Activated naive CD8-positive, alpha-beta T cell treated with anti-CD3 and anti-CD28 coated beads, Interleukin-2, amount 50 U/mL, for 16 hours (primary cell): Measurements from ENCODE around the gene PDRG1.
"Not testable (repeated sequence)": the region's sequence is repeated elsewhere in the genome, so short reads cannot be mapped to it uniquely, and the experiment has no call there.

Experiments
- DNase-seq: peaks from one replicate; pipeline ENCODE4 v3.0.0-alpha.2; 2020; ENCODE audit warnings: low read depth, low spot score

Gene PDRG1

DNA sequence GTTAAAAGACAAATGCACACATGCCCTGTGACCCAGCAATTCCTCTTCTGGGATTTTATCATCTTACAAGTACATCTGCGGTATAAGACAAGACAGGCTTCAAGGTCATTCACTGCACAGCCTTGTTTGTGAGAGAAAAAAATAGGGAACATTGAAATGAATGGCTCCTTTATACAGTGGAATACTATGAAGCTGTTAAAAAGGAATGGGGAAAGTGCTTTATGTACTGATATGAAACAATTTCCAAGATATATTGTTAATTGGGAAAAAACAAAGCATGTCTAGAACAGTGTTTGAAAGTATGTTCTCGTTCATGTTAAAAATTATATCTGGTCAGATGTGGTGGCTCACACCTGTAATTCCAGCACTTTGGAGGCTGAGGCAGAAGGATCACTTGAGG is 25.4 kb downstream of the PDRG1 start:
- no peak for DNase-seq

DNA sequence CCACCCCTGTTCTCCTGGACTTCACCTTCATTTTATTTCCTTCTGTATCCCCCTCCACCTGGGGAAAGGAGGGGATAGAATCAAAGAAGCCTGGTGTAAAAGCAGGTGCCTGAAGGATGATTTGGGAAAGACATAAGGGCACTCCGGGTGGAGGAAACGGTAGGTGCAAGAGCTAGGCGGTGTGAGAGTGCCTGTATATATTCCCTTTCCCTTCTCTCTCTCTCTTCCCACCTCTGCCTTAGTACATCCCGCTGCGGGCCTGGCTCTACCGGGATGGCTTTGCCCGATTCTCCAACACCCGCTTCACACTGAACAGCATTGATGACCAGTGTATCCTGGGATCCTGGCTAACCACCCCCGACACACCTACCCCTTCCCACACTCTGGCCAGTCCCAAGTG is 26.2 kb downstream of the PDRG1 start:
- no peak for DNase-seq

DNA sequence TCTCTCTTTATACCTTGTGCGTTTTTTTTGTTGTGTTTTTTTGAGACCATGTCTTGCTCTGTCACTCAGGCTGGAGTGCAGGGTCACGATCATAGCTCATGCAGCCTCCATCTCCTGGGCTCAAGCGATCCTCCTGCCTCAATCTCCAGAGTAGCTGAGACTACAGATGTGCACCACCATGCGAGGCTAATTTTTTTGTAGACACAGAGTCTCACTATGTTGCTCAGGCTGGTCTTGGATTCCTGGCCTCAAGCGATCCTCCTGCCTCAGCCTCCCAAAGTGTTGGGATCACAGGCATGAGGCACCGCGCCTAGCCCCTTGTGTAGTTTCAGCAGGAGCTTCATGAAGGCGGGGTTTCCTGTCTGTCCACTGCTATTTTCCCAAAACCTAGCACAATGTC is 27.3 kb downstream of the PDRG1 start:
- no peak for DNase-seq

DNA sequence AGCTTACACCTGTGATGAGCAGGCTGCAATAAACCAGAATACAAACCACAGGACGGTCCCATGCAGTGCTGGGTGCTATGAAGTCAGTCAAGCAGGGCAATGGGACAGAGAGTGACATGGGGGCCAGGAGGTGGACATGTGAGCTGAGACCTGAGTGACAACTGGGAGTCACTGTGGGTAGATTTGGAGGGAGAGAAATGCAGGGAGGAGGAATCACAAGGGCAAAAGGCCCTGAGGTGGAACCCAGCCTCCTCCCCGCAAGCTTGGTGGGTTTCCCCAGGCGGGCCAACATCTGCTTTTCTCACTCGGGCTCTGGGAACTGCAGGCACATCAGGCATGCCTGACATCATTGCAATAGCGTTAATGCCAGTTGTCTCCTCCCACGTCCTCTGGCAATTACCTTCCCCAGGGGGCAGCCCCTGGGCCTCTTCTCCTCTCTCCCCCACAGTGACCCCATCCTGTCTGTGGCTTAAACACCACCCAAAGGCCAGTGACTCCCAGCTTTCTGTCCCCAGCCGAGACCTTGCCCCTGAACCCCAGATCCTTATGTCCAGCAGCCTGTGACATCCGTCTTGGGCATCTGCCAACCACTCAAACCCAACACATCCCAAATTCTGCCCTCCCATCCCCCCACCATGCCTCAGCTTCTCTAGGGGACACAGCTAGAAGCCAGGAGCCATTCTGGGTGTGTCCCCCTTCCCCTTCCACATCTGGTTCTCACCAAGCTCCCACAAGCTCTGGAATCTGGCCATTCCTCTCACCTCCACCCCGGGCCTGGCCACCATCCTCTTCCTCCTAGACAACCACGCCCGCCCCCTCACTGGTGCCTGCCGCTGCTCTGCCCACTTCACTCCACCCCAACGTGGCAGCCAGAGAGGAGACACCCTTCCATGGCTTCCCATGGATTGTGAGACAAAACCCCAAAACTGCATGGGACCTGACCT is 28.2 kb downstream of the PDRG1 start:
- no peak for DNase-seq

DNA sequence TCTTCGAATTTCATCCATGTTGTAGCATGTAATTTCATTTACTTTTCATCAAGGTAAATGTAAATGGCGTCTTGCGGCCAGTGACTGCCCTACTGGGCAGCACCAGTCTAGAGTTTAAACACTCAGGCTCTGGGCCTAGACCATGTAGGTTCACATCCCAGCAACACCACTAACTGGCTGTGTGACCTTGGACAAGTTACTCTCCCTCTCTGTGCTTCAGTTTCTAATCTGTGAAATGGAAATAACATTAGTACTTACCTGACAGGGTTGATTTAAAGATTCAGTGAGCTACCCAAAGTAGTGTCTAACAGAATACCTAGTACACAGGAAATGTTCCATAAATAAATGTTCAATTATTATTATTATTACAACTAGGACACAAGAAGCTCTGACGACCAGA is 29.3 kb downstream of the PDRG1 start:
- DNase-seq: no peak

DNA sequence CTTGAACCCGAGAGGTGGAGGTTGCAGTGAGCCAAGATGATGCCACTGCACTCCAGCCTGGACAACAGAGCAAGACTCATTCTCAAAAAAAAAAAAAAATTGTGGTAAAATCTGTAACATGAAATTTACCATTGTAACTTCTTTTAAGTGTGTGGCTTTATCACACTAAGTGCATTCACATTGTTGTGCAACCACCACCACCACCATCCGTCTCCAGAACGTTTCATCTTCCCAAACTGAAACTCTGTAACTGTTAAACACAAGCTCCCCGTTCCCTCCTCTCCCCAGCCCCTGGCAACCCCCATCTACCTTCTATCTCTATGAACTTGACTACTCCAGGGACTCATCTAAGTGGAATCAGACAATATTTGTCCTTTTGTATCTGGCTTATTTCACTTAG is 29.7 kb downstream of the PDRG1 start:
- no peak for DNase-seq

DNA sequence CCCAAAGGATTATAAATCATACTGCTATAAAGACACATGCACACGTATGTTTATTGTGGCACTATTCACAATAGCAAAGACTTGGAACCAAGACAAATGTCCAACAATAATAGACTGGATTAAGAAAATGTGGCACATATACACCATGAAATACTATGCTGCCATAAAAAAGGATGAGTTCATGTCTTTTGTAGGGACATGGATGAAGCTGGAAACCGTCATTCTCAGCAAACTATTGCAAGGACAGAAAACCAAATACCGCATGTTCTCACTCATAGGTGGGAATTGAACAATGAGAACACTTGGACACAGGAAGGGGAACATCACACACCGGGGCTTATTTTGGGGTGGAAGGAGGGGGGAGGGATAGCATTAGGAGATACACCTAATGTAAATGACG is 30.4 kb downstream of the PDRG1 start:
- not testable (repeated sequence) for DNase-seq

DNA sequence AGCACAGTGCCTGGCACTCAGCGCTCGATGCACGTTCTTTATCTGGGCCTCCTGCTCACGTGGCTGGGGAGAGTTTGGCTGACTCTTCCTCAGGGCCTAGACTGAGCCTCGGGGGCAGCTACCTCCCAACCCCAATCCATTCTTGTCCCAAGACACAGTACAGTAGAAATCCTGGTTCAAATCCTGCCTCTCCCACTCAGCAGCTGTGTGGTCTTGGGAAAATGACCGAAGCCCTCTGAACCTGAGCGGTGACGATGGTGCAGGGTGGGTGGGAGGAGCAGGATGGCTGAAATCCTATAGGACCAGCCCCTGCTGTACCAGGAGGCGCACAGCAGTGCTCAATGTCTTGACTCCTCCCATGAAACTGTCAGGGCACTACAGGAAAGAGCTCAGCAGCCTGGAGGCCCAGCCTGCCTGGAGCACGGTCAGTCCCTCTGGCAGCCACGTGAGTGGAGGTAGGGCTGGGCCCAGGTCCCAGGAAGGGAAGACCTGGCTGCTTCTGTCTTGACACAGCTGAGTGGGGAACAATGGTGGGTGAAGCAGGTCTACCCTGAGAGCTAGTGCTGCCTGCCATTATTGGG is 31.5 kb downstream of the PDRG1 start:
- no peak for DNase-seq

DNA sequence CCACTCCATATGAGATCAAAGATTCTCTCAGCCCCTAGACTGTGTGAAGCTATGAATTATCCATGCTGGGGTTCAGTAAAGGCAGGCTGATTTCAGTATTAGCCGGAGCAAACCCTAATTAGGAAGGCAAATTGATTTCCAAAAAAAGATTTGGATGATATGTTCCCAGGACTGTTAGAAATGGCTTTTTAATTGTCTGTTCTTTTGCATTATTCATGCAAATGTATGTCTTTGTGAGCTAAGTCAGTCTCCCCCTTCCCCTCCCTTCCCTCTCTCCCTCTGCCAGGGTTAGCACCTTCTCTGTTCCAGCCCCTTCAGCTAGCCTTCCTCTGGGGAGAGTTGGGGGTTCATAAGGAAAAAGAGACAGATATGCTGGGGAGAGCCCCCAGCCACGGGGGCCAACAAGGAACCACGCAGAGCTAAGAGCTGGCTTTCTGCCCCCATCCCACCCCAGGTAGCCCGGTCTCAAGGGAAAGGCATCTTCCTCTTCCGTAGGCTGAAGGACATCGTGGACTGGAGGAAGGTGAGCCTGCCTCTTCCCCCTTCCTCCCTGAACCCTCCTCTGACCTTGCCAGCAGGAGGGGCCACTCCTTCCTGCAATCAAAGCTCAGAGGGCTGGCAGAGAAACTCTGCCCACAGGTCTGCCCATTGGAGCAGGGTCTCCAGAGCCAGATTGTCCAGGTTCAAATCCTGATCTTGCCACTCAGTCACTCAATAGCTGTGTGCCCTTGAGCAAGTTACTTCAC is 32.3 kb downstream of the PDRG1 start:
- DNase-seq: no peak

DNA sequence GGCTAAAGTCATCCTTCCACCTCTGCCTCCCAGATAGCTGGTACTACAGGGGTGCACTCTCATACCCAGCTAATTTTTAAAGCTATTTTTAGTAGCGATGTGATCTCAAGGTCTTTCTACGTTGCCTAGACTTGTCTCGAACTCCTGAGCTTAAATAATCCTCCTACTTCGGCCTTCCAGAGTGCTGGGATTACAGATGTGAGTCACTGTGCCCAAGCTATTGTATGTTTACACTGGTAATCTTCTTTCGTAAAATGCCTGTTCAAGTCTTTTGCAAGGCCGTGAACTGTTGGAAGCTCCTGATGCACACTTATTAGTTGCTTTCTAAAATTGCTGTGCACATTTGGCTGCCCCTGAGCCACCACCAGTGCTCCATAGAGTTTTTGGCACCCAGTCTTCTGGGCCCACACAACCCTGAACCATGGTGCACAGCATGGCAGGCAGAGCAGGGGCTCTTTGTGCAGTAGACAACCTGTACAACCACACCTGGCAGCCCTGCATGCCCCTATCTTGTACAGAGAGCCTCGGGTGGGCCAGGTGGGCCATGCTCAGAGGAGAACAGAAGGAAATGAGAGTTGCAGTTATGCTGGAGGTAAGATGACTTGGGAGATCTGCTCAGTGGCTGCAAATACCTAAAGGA is 33.3 kb downstream of the PDRG1 start:
- no peak for DNase-seq

DNA sequence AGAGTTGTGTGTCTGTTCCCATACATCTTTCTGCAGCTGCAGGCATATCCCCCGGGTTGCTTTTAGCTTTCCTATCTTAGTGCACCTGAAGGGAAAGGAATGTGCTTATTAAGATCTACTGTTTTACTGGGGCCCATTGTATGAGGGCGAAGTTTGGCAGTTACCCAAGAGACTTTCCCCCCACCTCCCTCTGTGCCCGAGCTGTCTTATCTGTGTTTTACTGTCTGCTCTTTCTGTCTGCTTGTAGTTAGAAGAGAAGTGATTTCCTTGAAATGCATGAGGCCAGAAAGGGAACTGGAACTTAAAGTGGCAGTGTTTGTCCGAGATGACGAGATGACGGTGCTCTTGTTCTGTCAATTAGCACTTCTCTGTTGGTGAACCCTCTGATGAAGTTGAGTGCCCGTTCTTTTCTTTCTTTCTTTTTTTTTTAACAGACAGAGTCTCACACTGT is 33.9 kb downstream of the PDRG1 start:
- DNase-seq: not testable (repeated sequence)

DNA sequence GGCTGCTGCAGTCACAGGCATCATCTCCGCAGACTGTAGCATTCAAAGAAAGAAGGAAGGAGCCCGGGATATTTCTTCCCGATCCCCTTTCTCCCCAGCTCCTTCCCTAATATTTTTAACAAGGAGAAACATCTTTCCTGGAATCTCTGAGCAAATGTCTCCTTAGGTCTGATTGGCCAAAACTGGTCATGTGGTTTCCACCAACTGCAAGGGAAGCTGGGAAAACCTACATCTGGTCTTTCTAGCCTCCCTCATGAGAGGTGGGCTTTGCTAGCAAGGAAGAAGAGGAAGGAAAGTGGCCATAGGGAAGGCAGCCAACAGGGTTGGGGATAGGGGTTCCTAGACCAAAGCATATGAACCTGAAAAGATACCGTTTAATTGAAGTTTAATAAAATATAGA is 35.1 kb downstream of the PDRG1 start:
- no peak for DNase-seq

DNA sequence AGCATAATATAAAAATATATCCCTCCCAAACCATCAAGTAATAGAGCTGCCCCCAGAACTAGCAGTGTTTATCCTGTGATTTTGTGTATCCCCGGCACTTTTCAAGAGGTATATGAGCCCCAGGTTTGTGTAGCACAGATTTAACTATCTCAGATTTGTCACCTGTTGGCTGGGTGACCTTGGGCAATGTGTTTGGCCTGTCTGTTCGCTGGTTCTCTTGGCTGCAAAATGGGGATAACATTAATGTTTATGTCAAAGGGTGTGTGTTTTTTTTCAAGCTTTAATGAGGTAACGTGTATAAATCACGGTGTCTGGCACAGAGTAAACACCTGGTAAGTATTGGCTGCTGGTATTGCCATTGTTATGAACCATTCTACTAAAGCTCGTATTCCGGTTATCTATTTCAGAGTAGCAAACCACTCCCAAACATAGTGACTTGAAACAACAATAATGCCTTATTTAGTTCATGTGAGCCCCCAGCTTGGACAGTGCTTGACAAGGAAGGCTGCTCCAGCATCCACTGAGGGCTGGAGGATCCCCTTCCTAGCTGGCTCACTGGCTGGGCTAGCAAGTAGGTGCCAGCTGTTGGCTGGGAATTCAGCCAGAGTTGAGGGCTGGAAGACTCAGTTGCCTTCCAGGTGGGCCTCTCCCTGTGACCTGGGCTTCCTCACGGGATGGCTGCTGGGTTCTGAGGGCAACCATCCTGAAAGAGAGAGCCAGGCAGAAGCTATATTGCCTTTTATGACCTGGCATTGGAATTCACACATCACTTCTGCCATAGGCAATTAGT is 36.2 kb downstream of the PDRG1 start:
- no peak for DNase-seq

DNA sequence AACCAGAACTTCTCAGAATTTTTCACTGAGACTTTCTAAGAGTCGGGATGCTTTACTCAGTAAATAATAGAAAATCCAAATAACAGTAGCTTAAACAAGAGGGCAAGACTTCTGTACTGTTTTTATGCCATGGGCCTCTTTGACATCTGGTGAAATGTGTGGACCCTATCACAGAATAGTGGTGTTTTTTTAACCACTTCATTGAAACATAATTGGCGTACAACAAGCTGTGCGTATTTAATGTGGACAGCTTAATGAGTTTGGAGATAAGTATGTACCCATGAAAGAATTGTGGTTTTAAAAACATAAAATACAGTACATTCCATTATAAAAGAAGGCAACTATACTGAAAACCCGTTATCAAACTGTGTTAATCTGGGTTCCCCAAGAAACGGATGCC is 37.7 kb downstream of the PDRG1 start:
- no peak for DNase-seq

DNA sequence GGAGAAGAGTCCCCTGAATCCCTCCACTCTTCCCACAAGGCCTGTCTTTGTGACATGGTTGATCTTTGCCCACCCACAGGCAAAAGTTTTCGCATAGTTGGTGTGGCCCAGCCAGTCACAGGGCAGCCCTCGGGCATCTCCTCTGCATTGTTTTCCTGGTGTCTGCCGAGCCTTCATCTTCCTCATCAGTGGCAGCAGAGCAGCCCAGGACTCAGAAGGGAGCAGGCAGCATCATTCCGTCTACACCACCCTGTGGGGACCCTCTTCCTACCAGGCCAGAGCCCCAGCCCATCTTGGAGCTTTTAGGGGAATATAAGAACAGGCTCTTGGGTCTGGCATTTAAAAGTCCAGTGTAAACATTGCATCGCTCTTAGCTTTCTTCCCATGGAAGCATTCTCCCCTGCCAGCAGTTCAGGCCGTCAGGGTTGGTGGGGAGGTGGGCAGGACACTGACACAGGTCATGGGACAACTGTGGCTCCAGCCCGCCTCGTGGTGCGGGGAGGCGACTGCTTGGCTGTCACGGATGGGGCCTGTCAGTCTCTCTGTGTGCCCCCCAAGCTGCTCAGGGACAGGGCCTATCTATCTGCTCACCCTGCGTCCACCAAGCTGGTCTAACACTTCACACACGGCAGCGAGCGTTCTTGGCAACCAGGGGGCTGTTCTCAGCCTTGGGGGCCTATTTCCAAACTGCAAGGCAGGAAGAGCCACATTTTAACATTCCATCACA is 38.3 kb downstream of the PDRG1 start:
- no peak for DNase-seq

DNA sequence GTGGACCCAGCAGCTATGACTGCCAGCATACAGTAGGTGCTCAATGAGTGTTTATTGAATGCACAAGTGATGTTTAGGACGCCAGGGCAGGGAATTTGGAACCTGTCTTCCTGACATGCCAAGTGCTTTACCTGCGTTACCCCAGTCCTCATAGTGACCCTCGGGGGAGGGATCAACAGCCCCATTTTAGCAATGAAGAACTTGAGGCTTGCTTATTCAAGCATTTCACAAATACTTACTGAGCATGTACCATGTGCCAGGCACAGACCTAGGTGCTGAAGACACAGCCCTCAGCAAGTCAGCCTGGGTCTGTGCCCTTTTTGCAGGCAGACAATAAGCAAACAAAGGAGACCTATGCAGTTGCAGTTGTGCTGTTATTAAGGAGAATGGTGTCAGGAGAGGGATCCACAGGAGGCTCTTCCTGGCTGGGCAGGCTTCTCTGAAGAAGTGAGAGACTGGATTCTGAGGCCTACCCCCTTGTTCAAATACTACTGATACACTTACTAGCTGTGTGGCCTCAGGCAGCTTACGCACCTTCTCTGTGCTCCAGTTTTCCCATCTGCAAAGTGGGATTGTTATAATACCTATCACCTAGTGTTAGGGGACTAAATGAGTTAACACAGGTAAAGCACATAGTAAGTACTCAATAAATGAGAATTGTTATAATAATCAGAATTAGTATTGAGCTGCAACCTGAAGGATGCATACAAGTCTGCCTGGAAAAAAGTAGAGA is 41.6 kb downstream of the PDRG1 start:
- DNase-seq: no peak

DNA sequence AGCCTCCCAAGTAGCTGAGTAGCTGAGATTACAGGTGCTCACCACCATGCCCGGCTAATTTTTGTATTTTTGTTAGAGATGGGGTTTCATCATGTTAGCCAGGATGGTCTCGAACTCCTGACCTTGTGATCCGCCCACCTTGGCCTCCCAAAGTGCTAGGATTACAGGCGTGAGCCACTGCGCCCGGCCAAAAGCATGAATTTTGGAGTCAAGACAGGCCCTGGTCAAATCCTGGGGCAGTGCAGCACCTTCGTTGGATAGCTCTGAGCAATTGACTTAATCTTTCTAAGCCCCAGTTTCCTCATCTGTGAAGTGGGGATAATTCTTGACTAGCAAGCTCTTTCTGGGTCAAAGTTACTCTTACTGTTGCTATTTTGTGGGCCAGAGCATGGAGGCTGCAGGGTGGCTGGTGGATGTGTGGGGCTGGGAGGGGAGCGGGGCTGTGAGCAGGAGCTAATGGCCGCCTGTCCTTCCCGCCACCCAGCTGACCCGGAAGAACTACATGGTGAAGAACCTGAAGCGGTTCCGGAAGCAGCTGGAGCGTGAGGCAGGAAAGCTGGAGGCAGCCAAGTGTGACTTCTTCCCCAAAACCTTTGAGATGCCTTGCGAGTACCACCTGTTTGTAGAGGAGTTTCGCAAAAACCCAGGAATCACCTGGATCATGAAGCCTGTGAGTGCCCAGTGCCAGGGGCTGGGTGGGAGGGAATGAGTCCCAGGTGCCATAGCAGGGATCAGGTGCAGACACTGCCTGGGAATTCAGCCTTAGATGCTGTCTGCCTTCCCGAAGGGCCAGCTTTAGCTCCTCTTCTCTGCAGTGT is 42.4 kb downstream of the PDRG1 start:
- DNase-seq: no peak

DNA sequence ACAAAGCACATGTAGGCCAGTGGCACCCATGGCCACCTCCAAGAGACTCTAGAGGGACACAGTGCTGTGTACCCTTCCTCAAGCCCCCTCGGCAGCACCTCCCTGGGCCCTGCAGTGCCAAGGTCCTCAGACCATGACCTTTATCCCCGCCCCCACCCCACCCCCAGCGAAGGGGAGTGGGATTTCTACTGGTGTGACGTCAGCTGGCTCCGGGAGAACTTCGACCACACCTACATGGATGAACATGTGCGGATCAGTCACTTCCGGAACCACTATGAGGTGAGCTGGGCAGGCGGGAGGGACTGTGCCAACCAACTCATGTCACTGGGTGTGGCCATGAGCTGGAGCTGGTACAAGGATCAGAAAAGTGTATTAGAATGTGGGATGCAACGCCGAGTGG is 43.4 kb downstream of the PDRG1 start:
- DNase-seq: no peak

DNA sequence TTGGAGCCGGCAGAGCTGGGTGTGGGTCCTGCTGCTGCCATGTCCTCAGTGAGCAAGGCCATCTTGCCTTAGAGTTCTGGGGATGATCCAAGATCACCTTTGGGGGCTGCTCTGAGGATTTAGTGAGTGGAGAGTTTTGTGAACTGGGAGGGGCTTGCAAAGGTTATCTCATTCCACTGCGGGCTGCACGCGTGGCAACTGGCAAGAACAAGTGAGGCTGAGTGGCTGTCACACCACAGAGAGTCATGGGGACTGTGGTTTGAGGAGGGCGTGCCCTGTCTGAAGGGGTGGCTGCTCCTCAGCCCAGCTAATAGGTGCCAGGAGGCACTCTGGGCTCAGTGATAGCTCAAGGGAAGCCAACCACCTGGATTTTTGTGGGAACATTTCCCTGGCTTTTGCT is 43.8 kb downstream of the PDRG1 start:
- no peak for DNase-seq
